ENCODE measurements around the gene LENG9. TPM values are rescaled to one million over a fixed set of nuclear protein-coding genes. Genes with fewer than 3 reads are reported as not detected.
"Not testable (repeated sequence)": the region's sequence is repeated elsewhere in the genome, so short reads cannot be mapped to it uniquely, and the experiment has no call there.

The LENG9 gene
- total RNA-seq, 1 donor from 2014 or later = 4.2 TPM

DNA sequence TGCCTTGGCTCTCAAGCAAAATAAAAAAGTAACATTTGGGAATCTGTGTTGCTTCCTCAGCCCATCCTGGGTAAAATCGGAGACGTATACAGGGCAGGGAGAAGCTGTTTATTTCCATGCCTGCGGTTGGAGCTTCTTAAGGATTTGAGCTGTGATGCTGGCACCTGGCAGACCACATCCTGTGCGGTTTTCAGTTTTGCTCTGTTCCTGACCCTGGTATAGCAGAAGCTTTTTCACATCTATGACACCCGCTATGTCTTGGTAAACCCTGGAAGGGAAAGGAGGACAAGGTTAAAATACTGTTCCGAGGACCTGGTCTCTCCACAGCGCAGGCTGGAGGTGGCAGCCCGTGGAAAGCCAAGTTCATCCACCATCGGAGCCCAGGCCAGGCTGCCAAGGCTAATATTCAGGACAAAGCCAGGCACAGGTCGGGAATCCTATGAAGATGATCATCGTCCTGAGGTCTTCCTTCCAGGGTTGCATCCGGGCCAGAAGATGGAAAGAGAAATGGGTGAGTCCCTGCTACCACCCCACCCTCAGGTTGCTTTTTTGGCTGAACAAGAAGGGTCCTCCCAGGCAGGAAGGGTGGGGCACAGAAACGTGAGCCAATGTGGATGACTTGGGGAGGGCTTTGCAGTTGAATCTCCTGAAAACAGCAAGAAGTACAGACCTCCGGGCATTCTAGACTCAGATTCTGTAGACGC, 34.3 kb upstream of the LENG9 start:
- H3K27me3 ChIP-seq (ENCODE audit: control insufficient read depth in 3 of 3, insufficient read depth in 3 of 3, low read length in 3 of 3) = peaks cover 2 to 13% (median 3%) of the 10 kb centered on the region in 3 donors
- H3K36me3 ChIP-seq (ENCODE audit: control insufficient read depth in 3 of 3, insufficient read depth in 3 of 3, low read length in 3 of 3); H3K4me3 ChIP-seq (ENCODE audit: low read length in 3 of 3); H3K4me1 ChIP-seq (ENCODE audit: control insufficient read depth in 3 of 3, insufficient read depth in 3 of 3, low read length in 3 of 3); H3K27ac ChIP-seq (ENCODE audit: low read depth, low read length); H3K9me3 ChIP-seq (ENCODE audit: control insufficient read depth in 3 of 3, low read length in 3 of 3); H3K9ac ChIP-seq (ENCODE audit: low read depth in 1 of 3, low read length in 3 of 3): not testable (repeated sequence)

DNA sequence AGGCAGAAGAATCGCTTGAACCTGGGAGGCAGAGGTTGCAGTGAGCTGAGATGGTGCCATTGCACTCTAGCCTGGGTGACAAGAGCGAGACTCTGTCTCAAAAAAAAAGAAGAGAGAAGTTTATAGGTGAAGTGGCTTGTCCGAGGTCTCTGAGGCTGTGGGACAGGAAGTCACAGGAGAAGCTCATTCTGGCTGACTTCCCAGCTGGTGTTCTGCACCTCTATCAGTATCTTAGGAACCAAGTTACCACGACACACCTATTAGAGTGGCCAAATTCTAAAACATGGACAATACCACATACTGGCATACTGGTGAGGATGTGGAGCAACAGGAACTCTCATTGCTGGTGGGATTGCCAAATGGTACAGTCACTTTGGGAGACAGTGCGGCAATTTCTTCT, 31.7 kb upstream of the LENG9 start:
- H3K4me3 ChIP-seq (ENCODE audit: low read length in 3 of 3); H3K36me3 ChIP-seq (ENCODE audit: control insufficient read depth in 3 of 3, insufficient read depth in 3 of 3, low read length in 3 of 3); H3K27me3 ChIP-seq (ENCODE audit: control insufficient read depth in 3 of 3, insufficient read depth in 3 of 3, low read length in 3 of 3); H3K9me3 ChIP-seq (ENCODE audit: control insufficient read depth in 3 of 3, low read length in 3 of 3); H3K9ac ChIP-seq (ENCODE audit: low read depth in 1 of 3, low read length in 3 of 3); H3K27ac ChIP-seq (ENCODE audit: low read depth, low read length); H3K4me1 ChIP-seq (ENCODE audit: control insufficient read depth in 3 of 3, insufficient read depth in 3 of 3, low read length in 3 of 3): not testable (repeated sequence)

DNA sequence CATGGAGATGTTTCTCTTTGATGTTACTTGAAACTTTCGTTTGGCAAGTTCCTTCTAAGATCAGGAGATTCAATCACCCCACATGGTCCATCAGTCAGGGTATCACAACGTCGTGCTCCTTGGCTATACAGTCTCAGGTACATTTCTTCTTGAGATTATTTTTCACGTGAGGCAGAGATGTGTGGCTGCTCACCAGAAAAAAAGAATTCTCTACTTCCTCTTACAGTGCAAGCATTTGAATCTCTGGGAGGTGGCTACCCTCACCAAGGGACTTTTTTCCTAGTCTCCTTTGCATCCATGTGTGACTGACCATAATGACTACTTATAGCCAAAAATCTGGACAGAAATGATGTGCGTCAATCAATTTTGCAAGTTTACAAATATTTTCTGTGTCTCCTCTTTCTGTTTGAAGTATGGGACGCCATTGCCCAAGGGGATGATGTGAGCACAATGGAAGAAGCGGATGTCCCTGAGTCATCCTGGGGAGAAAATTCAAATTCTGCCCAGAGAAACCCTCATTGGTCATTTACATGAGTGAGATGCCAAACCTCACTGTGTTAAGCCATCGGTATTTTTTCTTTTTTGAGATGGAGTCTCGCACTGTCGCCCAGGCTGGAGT, 30.5 kb upstream of the LENG9 start:
- no peaks in the 10 kb centered on the region for H3K36me3 ChIP-seq (ENCODE audit: control insufficient read depth in 3 of 3, insufficient read depth in 3 of 3, low read length in 3 of 3)
- H3K27ac ChIP-seq (ENCODE audit: low read depth, low read length) = no peak overlapping the region
- H3K9ac ChIP-seq (ENCODE audit: low read depth in 1 of 3, low read length in 3 of 3) = no peak overlapping the region
- no peaks in the 10 kb centered on the region for H3K4me1 ChIP-seq (ENCODE audit: control insufficient read depth in 3 of 3, insufficient read depth in 3 of 3, low read length in 3 of 3)
- peaks cover 4 to 9% (median 7%) of the 10 kb centered on the region in 3 donors for H3K27me3 ChIP-seq (ENCODE audit: control insufficient read depth in 3 of 3, insufficient read depth in 3 of 3, low read length in 3 of 3)
- H3K9me3 ChIP-seq (ENCODE audit: control insufficient read depth in 3 of 3, low read length in 3 of 3) = no peaks in the 10 kb centered on the region
- H3K4me3 ChIP-seq (ENCODE audit: low read length in 3 of 3) = no peak overlapping the region

DNA sequence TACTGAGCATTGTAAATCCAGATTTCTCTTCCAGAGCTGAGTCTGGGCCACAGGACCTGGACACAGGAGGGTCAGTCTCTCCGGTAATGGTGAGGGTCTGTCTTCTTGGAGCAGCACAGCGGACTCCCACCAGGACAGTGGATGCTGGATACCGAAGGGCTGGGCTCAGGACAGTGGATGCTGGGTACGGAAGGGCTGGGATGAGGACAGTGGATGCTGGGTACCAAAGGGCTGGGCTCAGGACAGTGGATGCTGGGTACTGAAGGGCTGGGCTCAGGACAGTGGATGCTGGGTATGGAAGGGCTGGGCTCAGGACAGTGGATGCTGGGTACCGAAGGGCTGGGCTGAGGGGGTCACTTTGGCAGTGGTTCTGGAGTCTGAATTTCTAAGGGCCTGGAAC, 29.5 kb upstream of the LENG9 start:
- H3K9ac ChIP-seq (ENCODE audit: low read depth in 1 of 3, low read length in 3 of 3); H3K27me3 ChIP-seq (ENCODE audit: control insufficient read depth in 3 of 3, insufficient read depth in 3 of 3, low read length in 3 of 3); H3K36me3 ChIP-seq (ENCODE audit: control insufficient read depth in 3 of 3, insufficient read depth in 3 of 3, low read length in 3 of 3); H3K9me3 ChIP-seq (ENCODE audit: control insufficient read depth in 3 of 3, low read length in 3 of 3); H3K4me1 ChIP-seq (ENCODE audit: control insufficient read depth in 3 of 3, insufficient read depth in 3 of 3, low read length in 3 of 3); H3K27ac ChIP-seq (ENCODE audit: low read depth, low read length); H3K4me3 ChIP-seq (ENCODE audit: low read length in 3 of 3): not testable (repeated sequence)

DNA sequence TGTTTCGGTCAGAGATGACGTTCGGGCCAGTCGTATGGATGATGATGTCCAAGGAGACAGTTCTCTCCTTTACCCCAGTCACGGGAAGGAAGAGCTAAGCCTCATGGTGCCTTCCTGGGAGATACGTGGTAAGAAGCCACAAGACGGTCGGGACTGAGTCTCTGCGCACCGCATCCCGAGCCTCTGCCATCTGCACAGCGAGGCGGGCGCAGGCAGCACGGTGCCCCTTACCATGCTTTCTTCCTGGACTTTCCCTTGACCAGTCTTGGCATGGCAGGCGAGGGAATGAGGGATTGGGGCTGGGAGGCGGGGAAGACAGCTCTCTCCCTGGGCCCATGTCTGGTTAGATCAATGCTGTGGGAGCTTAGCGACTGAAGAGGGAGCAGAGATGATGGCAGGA, 29.0 kb upstream of the LENG9 start:
- H3K4me1 ChIP-seq (ENCODE audit: control insufficient read depth in 3 of 3, insufficient read depth in 3 of 3, low read length in 3 of 3) = no peaks in the 10 kb centered on the region
- H3K27ac ChIP-seq (ENCODE audit: low read depth, low read length) = no peak overlapping the region
- H3K27me3 ChIP-seq (ENCODE audit: control insufficient read depth in 3 of 3, insufficient read depth in 3 of 3, low read length in 3 of 3) = peaks cover 4 to 9% (median 7%) of the 10 kb centered on the region in 3 donors
- no peaks in the 10 kb centered on the region for H3K9me3 ChIP-seq (ENCODE audit: control insufficient read depth in 3 of 3, low read length in 3 of 3)
- no peak overlapping the region for H3K9ac ChIP-seq (ENCODE audit: low read depth in 1 of 3, low read length in 3 of 3)
- H3K36me3 ChIP-seq (ENCODE audit: control insufficient read depth in 3 of 3, insufficient read depth in 3 of 3, low read length in 3 of 3) = no peaks in the 10 kb centered on the region
- no peak overlapping the region for H3K4me3 ChIP-seq (ENCODE audit: low read length in 3 of 3)

DNA sequence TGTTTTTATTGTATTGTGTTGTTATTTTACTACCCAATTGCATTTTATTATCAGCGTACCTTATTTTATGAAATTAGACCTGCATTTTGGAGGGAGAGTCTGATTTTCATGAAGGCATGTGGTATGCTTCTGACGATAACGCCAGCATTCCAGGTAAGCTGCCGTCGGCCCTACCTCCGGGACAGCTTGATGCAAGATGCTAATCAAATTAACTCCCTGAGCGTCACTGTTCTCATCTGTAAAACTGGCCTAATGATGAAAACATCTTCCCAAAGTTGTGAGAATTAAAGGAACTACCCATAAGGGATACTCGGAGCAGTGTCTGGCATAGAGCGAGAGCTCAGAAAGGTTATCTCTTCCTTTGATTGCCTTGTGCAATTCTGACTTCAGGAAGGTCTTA, 26.2 kb upstream of the LENG9 start:
- Histone ChIP-seq H3K4me3 (ENCODE audit: low read length in 3 of 3) (no peak overlapping the region), H3K9ac (ENCODE audit: low read depth in 1 of 3, low read length in 3 of 3) (no peak overlapping the region), H3K27me3 (ENCODE audit: control insufficient read depth in 3 of 3, insufficient read depth in 3 of 3, low read length in 3 of 3) (peaks cover 3 to 9% (median 4%) of the 10 kb centered on the region in 3 donors), H3K4me1 (ENCODE audit: control insufficient read depth in 3 of 3, insufficient read depth in 3 of 3, low read length in 3 of 3) (no peaks in the 10 kb centered on the region), H3K9me3 (ENCODE audit: control insufficient read depth in 3 of 3, low read length in 3 of 3) (no peaks in the 10 kb centered on the region), H3K36me3 (ENCODE audit: control insufficient read depth in 3 of 3, insufficient read depth in 3 of 3, low read length in 3 of 3) (no peaks in the 10 kb centered on the region), H3K27ac (ENCODE audit: low read depth, low read length) (no peak overlapping the region)

DNA sequence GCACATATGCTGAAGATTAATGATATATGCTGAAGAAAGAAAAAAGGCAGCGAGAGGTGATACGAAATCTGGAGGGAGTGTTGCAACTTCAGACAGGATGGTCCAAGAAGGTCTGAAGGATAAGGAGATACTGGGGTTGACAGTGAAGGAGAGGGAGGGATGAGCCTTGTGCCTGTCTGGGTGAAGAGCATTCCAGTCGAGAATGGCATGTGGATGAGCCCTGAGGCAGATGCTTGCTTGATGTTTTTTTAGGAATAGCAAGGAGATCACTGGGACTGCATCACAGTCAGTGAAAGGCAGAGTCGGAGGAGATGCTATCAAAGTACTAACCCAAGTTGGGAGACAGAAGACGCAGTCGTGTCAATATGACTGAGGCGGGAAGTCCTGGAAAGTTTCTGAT, 25.8 kb upstream of the LENG9 start:
- Histone ChIP-seq H3K9ac (ENCODE audit: low read depth in 1 of 3, low read length in 3 of 3) (no peak overlapping the region), H3K36me3 (ENCODE audit: control insufficient read depth in 3 of 3, insufficient read depth in 3 of 3, low read length in 3 of 3) (no peaks in the 10 kb centered on the region), H3K27me3 (ENCODE audit: control insufficient read depth in 3 of 3, insufficient read depth in 3 of 3, low read length in 3 of 3) (peaks cover 3 to 10% (median 7%) of the 10 kb centered on the region in 3 donors), H3K4me3 (ENCODE audit: low read length in 3 of 3) (no peak overlapping the region), H3K27ac (ENCODE audit: low read depth, low read length) (no peak overlapping the region), H3K9me3 (ENCODE audit: control insufficient read depth in 3 of 3, low read length in 3 of 3) (no peaks in the 10 kb centered on the region), H3K4me1 (ENCODE audit: control insufficient read depth in 3 of 3, insufficient read depth in 3 of 3, low read length in 3 of 3) (no peaks in the 10 kb centered on the region)

DNA sequence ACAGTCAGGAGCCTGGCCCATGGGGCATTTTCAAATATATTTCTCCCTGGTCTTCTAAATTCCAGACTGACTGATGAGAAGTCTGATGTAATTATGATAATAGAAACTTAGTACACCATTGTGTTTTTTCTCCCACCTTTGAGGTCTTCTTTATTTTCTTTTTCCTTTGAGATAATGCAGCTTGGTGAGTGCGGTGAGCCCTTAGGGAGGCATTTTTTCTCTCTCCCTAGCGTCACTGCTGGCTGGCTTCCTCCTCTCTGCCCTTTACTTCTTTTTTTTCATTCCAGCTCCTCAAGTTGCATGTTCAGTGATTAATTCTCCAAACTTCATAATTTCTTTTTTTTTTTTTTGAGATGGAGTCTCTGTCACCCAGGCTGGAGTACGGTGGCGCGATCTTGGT, 22.3 kb upstream of the LENG9 start:
- Histone ChIP-seq H3K27me3 (ENCODE audit: control insufficient read depth in 3 of 3, insufficient read depth in 3 of 3, low read length in 3 of 3) (peaks cover 0 to 7% (median 3%) of the 10 kb centered on the region in 3 donors), H3K9ac (ENCODE audit: low read depth in 1 of 3, low read length in 3 of 3) (no peak overlapping the region), H3K4me1 (ENCODE audit: control insufficient read depth in 3 of 3, insufficient read depth in 3 of 3, low read length in 3 of 3) (no peaks in the 10 kb centered on the region), H3K9me3 (ENCODE audit: control insufficient read depth in 3 of 3, low read length in 3 of 3) (no peaks in the 10 kb centered on the region), H3K36me3 (ENCODE audit: control insufficient read depth in 3 of 3, insufficient read depth in 3 of 3, low read length in 3 of 3) (no peaks in the 10 kb centered on the region), H3K4me3 (ENCODE audit: low read length in 3 of 3) (no peak overlapping the region), H3K27ac (ENCODE audit: low read depth, low read length) (no peak overlapping the region)

- no peak overlapping the region for H3K9ac ChIP-seq (ENCODE audit: low read depth in 1 of 3, low read length in 3 of 3)
- H3K27me3 ChIP-seq (ENCODE audit: control insufficient read depth in 3 of 3, insufficient read depth in 3 of 3, low read length in 3 of 3) = peaks cover 0 to 7% (median 3%) of the 10 kb centered on the region in 3 donors
- no peaks in the 10 kb centered on the region for H3K4me1 ChIP-seq (ENCODE audit: control insufficient read depth in 3 of 3, insufficient read depth in 3 of 3, low read length in 3 of 3)
- H3K36me3 ChIP-seq (ENCODE audit: control insufficient read depth in 3 of 3, insufficient read depth in 3 of 3, low read length in 3 of 3) = no peaks in the 10 kb centered on the region
- no peak overlapping the region for H3K4me3 ChIP-seq (ENCODE audit: low read length in 3 of 3)
- H3K9me3 ChIP-seq (ENCODE audit: control insufficient read depth in 3 of 3, low read length in 3 of 3) = no peaks in the 10 kb centered on the region
- H3K27ac ChIP-seq (ENCODE audit: low read depth, low read length) = no peak overlapping the region
These were observed 20.9 kb upstream of the LENG9 start for GRCh38 chr19:54484451-54484850.

GRCh38 chr19:54482889-54483288, 19.3 kb upstream of the LENG9 start:
- Histone ChIP-seq H3K4me1 (ENCODE audit: control insufficient read depth in 3 of 3, insufficient read depth in 3 of 3, low read length in 3 of 3) (no peaks in the 10 kb centered on the region), H3K36me3 (ENCODE audit: control insufficient read depth in 3 of 3, insufficient read depth in 3 of 3, low read length in 3 of 3) (no peaks in the 10 kb centered on the region), H3K27me3 (ENCODE audit: control insufficient read depth in 3 of 3, insufficient read depth in 3 of 3, low read length in 3 of 3) (peaks cover 3 to 15% (median 4%) of the 10 kb centered on the region in 3 donors), H3K27ac (ENCODE audit: low read depth, low read length) (no peak overlapping the region), H3K4me3 (ENCODE audit: low read length in 3 of 3) (no peak overlapping the region), H3K9me3 (ENCODE audit: control insufficient read depth in 3 of 3, low read length in 3 of 3) (no peaks in the 10 kb centered on the region), H3K9ac (ENCODE audit: low read depth in 1 of 3, low read length in 3 of 3) (no peak overlapping the region)
